Breast epithelium (tissue), 3 donors: ENCODE data around the gene ZNF341.

ENCODE experiments used
- CTCF ChIP-seq, 3 donors: fragments of 450-650 bp; IDR thresholded peaks; one replicate each; pipeline ENCODE4 v1.5.1; 2016 to 2017; ENCODE audit warnings: antibody characterized with exemption in 3 of 3, mild to moderate bottlenecking in 3 of 3, moderate library complexity in 3 of 3
- POLR2A ChIP-seq: fragments of 450-650 bp; IDR thresholded peaks from one replicate; pipeline ENCODE4 v1.6.1; 2016; ENCODE audit warnings: antibody characterized with exemption, mild to moderate bottlenecking, moderate library complexity
- POLR2AphosphoS5 ChIP-seq, 3 donors: sonication (generic); formaldehyde crosslinking; IDR thresholded peaks; one replicate each; pipeline ENCODE4 v1.6.1; 2017; ENCODE audit warnings: antibody characterized with exemption in 3 of 3

GRCh38 chr20:33783818-33784217, 52.0 kb downstream of the ZNF341 start:
- TF ChIP-seq CTCF (IDR thresholded peaks at IDR 0.05) (no peak), POLR2AphosphoS5 (IDR thresholded peaks at IDR 0.05) (no peak), POLR2A (no peak)
